T follicular helper cell (primary cell): ENCODE data around the gene COL12A1.

ENCODE experiments used
- DNase-seq: peaks from one replicate; pipeline ENCODE4 v3.0.0-alpha.2; 2020; ENCODE audit warnings: low read depth

The COL12A1 gene

DNA sequence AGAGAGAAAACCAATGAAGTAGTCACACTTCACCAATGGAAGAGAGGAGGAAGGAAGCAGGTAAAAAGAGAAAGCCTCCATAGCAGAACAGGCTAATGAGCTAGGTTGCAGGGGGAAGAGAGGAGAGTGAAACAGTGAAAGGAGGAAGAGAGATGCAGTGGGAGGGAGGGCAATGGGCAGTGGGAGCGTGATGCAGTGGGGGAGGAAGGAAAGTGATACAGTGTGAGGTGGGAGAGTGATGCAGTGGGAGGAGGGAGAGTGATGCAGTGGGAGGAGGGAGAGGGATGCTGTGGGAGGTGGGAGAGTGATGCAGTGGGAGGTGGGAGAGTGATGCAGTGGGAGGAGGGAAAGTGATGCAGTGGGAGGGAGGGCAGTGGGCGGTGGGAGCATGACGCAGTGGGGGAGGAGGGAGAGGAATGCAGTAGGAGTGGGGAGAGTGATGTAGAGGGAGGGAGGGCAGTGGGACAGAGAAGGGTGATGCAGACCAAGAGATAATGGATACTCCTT lies 29.7 kb downstream of the COL12A1 start:
- DNase-seq: no peak

GRCh38 chr6:75171986-75172385 lies 33.9 kb downstream of the COL12A1 start:
- no peak for DNase-seq

DNA sequence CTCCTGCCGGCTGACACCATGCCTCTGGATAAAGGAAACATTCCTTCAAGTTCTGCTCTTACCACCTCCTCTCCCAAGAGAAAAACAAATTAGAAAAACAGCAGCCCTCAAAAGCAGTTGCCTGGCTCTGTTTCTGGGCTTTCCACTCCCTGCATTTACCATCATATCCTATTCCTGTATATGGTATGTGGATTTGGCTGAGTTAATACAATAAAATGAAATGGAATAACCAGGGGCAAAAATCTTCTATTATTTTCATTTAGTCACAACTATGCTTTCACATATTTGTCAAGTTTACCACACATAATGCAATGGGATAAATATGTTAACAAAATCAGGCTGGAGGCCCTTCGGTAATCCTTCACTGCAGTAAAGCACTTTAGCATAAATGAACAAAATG lies 34.3 kb downstream of the COL12A1 start:
- DNase-seq: no peak

- DNase-seq: no peak
Observed at GRCh38 chr6:75170691-75171560, 34.9 kb downstream of the COL12A1 start.

DNA sequence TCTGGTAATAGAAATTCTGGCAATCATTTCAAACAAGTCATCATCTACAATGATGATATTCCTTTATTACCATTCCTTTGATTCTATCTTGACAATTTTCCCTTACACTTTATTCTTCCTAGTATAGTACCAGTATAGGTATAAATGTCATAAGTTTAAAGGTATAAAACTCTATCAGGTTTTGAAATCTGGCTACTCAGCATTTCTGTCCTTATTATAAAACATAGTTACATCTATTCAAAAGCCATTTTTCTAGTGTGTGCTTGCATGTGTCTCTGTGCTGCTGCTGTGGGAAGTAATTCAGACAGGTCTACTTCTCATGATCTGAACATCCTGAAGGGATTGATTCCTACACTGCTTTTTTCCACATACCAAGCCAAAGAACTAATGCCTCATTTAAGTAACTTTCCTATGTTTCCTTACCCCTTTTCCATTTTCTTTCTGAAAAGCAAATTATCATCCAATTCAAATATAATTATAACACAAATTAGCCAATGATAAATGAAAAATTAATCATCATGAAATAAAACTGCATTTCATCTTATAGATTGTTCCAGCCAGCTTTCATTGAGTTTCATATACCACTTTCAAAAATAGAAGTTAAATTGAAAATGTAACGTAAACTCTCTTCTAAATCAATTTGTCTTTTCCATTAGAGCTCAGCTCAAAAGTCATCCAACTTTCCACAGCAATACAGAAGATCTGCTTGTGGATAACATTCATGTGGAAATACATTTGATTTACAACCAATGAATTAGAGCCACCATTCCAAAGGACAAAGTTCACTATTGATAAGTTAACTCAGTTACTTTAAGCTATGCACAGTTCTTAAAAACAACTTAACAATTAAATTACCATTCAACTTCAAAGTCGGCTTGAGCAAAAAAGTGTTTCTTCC lies 35.9 kb downstream of the COL12A1 start:
- no peak for DNase-seq

DNA sequence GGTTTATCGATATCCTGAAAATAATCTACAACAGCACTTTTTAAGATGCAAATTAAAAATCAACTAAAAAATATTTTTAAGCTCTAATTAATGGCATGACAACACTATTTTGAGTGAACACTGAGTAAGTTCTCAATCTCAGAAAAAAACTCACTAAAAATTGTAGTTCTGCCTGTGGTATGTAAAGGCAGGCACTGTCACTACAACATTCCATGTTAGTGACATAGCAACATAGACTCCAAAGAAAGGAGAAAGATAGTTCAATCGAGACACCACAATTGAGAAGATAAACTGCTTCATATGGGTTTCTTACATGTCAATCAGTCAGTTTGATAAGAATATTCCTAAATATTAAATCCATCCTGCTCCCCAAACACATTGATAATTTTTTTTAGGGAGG lies 38.0 kb downstream of the COL12A1 start:
- no peak for DNase-seq

GRCh38 chr6:75167325-75167724 lies 38.5 kb downstream of the COL12A1 start:
- no peak for DNase-seq

DNA sequence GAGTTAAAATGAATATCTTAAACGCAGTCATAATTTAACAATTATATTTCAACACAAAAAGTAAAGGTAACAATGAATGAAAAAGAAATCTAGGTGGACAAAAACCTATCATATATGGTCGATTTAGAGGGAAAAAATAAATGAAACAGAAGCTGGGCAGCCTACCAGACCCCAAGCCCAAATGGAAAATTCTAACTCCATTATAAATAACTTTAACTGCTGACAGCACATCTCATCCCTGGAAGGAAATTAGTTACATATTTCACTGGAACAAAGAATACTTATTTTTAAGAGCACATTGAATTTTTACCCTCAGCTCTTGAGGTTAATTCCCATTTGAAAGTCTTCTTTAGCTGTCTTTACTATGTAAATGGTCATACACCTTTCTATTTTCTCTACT lies 39.1 kb downstream of the COL12A1 start:
- DNase-seq: no peak

DNA sequence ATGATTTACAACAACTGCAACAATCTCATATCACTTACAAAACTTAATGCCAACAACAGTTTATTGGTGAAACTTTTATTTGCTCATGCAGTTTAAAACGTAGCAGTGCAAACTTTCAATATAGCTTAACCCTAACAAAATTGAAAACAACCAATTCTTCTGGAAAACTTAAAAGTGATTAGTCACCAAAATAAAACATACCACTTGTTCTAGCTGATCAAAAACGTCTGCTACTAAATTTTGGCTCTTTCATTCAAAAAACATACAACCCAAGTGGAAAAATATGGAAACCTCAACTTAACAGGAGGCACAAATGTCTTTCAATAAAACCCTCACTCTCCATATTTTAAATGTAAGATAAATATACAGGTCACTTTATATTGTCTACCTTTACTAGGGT lies 39.6 kb downstream of the COL12A1 start:
- DNase-seq: no peak

DNA sequence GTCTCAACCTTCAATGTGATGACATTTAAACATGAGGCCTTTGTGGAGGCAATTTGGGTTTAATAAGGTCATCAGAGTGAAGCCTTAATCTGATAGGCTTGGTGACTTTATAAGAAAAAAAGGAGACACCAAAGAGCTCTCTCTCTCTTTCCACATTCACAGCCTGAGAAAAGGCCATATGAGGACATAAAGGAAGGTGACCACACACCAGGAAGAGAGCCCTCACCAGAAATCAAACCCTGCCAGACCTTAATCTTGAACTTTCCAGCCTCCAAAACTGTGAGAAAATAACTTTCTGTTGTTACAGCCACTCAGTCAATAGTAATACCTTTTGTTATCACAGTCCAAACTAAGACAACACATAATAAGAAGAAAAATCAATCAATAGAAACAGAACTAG lies 47.7 kb downstream of the COL12A1 start:
- no peak for DNase-seq

GRCh38 chr6:75157336-75157735 lies 48.5 kb downstream of the COL12A1 start:
- no peak for DNase-seq

GRCh38 chr6:75156186-75156878 lies 49.5 kb downstream of the COL12A1 start:
- DNase-seq: no peak

DNA sequence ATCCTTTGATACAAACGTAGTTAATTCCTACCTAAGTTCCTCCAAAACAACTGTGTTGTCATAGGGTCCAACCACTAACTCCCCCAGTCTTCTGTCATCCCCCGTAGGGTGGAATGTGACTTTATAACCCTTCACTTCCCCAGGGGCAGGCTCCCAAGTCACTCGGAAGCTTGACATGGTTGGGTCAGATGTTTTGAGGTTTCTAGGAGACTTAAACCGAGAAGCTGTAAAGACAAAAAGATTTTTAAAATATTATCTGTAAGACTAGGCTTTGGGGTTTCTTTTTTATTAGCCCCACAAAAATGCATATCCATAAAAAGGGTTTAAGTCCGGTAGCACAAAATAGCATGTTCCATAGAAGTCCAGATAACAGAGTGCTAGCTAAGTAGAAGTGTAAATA lies 50.2 kb downstream of the COL12A1 start:
- DNase-seq: no peak

GRCh38 chr6:75154973-75155372 lies 50.9 kb downstream of the COL12A1 start:
- DNase-seq: no peak

GRCh38 chr6:75150685-75151412 lies 55.0 kb downstream of the COL12A1 start:
- no peak for DNase-seq

DNA sequence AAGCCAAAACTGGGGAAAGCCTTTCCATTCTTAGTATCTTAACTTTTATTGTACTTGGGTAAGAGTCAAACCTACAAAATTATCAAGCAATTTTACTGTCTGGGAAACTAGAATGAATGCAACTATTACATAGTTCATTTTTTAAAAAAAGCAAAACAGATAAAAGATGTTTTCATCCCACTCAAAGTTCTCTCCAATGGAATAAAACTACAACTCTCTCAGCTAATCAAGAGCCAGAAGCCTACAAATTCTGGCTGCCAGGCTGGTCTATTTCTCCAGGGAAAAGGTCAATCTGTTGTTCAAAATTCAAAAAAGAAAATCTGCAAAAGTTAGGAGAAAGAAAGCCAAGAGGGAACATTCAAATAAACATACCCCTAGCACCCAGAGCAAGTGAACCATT lies 56.2 kb downstream of the COL12A1 start:
- no peak for DNase-seq

- DNase-seq: no peak
Observed at GRCh38 chr6:75149240-75149639, 56.6 kb downstream of the COL12A1 start.

DNA sequence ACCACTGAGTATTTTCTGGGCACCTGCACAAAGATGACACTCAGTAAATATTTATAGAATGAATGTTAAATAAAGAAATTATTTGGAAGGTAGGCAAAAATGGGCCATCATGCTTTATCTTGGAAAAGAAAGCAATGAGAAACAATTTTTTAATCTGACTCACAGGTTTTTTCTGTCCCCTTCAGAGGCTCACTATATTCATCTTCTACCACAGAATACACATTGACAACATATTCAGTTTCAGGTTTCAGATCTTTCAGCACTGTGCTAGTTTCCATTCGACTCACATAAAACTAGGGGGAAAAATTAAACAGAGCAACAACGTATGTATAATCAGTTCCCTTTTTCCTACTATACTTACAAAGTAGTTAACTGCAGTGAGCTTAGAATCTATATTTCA lies 58.3 kb downstream of the COL12A1 start:
- DNase-seq: no peak

- DNase-seq: no peak
Observed at GRCh38 chr6:75145976-75146375, 59.9 kb downstream of the COL12A1 start.

GRCh38 chr6:75145211-75145610 lies 60.6 kb downstream of the COL12A1 start:
- DNase-seq: no peak

- DNase-seq: no peak
Observed at GRCh38 chr6:75144386-75144785, 61.5 kb downstream of the COL12A1 start.

GRCh38 chr6:75143191-75143590 lies 62.7 kb downstream of the COL12A1 start:
- no peak for DNase-seq
